ENCODE measurements around the gene ZNF747.

Gene ZNF747

DNA sequence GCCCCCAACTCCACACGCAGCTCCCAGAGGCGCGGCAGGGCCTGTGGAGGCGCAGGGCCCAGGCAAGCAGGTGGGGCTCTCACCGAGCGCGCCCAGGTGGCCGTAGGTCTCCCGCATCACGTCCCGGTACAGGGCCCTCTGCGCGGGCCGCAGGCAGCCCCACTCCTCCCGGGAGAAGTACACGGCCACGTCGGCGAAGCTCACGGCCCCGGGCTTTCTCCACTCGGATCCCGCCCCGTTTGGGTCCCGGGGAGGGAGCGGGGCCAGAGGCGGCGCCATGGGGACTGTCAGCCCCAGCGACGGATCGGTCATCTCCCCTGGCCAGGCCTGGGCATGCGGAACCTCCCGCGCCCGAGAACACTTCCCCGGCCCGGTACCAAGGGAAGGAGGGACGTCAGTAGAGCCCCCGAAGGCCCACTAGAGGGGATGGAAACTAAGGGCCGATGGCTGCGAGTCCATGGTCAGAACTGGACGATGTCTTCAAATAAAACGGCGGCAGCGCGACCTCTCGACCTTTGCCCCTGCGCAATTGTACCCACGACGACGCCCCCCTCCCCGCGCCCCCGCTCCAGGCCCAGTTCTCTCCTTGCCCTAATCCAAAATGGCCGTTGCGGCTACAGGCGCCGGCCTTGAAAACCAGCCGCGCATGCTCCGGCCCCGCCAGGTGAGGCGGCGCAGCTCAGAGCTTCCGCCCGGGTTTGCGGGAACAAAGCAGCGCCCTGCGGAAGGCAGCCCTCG, at the start of gene ZNF747:
Gene ZNF747, minus strand, starts transcription at position 491 of the 738 bp plus-strand sequence. Its CDS starts 179 bp downstream, at position 312.
- DNase-seq (ENCODE audit: low spot score), result peak; percentile 94

DNA sequence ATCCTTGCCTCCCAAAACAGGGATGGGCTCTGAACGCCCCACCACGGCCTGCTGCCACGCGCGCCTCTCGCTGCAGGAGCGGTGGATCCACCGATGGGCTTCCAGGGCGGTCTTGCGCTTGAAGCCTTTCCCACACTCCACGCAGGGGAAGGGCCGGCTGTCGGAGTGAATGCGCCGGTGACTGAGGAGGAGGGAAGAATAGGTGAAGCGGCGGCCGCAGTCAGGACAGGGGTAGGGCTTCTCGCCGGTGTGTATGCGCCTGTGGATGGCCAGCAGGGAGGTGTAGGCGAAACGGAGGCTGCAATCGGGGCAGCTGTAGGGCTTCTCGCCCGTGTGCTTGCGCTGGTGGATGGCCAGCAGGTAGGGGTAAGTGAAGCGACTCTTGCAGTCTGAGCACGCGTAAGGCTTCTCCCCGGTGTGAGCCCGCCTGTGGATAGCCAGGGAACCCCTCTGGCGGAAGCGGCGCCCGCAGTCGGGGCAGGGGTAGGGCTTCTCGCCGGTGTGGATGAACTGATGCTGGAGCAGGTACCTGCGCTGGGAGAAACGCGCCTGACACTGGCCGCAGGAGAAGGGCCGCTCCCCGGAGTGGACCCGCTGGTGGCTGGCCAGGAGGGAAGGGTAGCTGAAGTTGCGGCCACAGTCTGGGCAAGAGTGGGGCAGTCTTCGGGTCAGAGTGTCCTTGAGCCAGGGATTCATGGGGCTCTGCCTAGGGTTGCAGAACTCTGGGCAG, 48.1 kb upstream of the ZNF747 start:
- DNase-seq (ENCODE audit: low spot score), result no peak

DNA sequence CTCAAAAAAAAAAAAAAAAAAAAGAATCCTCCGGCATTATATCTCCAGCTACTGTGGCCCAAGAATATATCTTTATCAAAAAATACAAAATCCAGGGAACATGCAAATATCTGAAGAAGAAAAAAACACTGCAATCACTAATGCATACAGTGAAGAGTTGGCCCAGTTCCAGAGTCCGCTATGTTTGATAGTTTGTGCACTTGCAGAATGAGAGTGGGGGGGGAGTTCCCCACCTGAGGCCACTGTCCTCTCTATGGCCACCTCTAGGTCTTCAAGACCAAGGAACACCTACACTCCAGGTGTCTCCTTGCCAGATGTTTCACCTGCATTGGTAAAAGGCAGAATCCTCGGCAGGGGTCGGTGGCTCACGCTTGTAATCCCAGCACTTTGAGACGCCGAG, 46.8 kb upstream of the ZNF747 start:
- no peak for DNase-seq (ENCODE audit: low spot score)

GRCh38 chr16:30574678-30575077, 40.0 kb upstream of the ZNF747 start:
- DNase-seq (ENCODE audit: low spot score), result no peak

DNA sequence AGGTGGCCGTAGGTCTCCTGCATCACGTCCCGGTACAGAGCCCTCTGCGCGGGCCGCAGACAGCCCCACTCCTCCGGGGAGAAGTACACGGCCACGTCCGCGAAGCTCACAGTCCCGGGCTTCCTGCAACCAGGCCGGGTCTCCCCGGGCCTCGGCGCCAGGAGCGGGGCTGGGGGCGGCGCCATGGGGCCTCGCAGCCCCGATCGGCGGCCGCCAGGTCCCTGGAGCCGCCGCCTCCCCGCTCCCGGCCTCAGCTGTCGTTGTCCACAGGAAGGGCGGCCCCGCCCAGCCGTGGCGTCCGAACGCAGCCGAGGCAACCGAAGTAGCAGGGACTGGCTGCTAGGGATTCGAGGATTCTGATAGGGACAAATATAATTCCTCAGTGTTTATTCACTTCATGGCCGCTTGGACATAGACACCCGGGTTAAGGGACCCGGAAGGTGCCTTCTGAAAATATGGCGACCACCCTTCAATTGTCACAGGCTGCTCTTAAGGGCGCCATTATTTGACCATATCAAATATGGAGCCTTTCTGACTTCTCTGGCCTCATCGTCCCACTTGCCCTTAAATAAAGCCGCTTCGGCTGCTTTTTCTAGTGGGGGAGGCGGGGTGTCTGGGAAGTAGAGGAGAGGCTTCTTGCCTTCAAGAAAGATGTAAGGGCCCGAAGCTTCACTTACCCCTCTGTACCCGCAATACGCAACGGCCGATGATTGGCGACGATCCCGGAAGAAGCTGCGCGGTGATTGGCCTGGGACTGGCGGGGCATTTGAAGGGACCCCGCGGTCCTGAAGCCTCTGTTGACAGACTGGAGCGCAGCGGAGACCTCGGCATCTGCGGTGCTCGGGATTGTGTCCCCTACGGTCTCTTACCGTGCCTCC, 37.0 kb upstream of the ZNF747 start, which contains the start of gene ZNF688:
Gene ZNF688, minus strand, starts transcription at position 270 of the 878 bp plus-strand sequence. Its CDS starts 85 bp downstream, at position 185.
- DNase-seq (ENCODE audit: low spot score), result peak; percentile 99

DNA sequence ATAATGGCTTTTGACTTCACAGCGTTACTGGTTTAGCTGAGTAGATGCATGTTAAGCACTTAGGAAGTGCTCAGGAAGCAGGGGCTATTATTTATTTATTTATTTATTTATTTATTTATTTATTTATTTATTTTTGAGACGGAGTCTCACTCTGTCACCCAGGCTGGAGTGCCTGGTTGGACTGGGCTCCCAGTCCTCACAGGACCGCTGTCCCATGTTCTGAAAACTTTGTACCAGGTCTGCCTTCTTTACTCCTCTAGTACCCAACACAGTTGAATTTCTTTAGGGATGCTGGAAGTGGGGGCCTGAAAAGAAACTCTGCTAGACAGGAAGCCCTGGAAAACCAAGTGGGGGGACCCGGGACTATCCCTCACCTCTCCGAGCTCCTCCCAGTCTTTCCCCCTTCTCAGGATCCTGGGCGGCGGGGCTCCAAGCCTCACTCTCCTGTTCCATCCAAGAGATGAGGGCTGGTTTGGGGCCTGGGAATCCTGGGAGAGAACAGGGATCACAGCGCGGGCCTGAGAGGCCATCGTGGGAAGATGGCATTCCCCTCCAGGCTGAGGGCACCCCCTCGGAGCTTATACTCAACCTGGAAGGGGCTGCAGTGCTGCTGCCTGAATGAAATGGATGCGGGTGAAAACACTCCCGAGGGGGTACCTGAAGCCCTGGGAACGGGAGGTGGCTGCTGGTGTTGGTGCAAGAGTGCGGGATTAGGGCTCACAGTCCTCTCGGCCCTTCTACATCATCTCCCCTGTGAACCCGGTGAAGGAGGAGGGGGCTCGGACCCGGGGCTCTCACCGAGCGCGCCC, 36.2 kb upstream of the ZNF747 start:
- no peak for DNase-seq (ENCODE audit: low spot score)

DNA sequence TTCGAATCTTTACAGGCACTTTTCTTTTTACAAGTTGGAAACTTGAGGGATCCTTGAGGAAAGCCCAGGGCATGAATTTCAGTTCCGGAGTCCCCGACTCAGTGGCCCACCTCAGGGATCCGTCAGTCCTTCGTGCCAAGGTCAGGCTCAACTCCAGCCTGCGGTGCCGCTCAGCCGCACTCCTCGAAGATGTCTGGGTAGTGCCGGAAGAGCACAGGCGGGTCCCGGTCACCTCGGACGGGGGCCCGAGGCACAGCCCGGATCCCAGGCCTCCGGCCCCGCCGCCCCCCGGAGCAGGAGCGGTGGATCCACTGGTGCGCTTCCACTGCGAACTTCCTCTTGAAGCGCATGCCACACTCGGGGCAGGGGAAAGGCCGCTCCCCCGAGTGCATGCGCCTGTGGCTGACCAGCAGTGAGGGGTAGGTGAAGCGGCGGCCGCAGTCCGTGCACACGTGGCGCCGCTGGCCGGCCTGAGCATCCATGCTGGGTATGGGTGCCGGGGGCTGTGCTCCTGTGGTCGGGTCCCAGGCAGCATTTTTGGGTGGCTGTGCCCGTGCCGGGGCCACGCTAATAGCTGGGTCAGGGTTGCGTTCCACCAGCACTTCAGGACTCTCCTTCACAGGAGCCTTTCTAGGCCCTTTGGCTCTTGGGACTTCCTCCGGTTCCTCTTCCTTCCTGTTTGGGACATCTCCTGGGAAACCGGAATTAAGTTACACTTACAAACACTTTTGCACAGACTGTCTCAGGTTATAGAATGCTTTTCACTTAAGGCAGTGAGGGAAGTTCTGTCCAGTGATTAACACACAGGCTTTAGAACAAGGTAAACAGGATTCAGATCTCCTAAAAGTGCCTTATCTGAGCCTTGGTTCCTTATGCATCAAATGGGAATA, 35.3 kb upstream of the ZNF747 start:
- no peak for DNase-seq (ENCODE audit: low spot score)

- no peak for DNase-seq (ENCODE audit: low spot score)
Observed at GRCh38 chr16:30569281-30569680, 34.6 kb upstream of the ZNF747 start.

GRCh38 chr16:30567991-30568638, 33.5 kb upstream of the ZNF747 start:
- DNase-seq (ENCODE audit: low spot score), result no peak

DNA sequence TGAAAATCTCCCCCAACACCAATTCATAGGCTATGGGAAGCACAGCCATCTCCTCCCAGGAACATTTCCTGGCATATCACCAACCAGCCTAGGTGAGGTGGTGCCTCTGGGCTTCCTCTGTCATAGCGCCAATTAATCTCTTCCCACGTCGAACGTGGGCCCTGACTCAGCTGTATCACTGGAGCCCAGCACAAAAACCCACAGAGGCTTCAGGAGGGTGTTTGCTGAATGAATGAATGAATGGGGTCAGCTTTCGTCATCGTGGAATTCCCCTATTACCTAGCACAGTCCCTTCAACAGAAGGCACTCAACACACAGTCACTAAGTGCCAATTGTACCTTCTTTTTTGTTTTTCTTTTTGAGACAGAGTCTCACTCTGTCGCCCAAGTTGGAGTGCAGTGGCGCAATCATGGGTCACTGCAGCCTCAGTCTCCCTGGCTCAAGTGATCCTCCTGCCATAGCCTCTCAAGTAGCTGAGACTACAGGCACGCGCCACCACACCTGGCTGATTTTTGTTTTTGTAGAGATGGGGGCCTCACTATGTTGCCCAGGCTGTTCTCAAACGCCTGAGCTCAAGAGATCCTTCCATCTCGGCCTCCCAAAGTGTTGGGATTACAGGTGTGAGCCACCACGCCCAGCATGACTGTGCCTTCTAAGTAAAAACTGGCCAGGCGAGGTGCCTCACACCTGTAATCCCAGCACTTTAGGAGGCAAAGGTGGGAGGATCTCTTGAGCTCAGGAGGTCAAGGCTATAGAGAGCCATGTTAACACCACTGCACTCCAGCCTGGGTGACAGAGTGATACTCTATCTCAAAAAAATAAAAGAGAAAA, 32.7 kb upstream of the ZNF747 start:
- peak; percentile 69 for DNase-seq (ENCODE audit: low spot score)

- DNase-seq (ENCODE audit: low spot score), result no peak
Observed at GRCh38 chr16:30566531-30566930, 31.9 kb upstream of the ZNF747 start.

- DNase-seq (ENCODE audit: low spot score), result no peak
Observed at GRCh38 chr16:30565984-30566383, 31.3 kb upstream of the ZNF747 start.

GRCh38 chr16:30565526-30565925, 30.9 kb upstream of the ZNF747 start:
- DNase-seq (ENCODE audit: low spot score), result no peak

DNA sequence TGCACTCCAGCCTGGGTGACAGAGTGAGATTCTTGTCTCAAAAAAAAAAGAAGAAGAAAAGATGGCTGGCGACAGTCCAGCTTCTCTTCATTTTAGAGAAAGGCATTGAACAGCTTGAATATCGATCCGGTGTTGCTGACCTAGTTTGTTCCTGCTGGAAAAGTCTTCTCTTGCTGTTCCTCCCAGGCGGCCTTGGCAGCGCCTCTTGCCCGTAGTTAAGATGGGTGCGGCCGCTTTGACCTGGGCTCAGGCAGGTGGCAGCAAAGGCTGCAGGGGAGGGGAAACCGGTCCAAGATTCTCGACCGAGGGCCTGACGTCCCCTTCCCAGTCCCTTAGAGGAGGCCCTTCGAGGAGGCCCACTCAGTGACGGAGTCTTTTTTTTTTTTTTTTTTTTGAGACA, 27.4 kb upstream of the ZNF747 start:
- DNase-seq (ENCODE audit: low spot score), result no peak

- DNase-seq (ENCODE audit: low spot score), result no peak
Observed at GRCh38 chr16:30561089-30561816, 26.6 kb upstream of the ZNF747 start.

DNA sequence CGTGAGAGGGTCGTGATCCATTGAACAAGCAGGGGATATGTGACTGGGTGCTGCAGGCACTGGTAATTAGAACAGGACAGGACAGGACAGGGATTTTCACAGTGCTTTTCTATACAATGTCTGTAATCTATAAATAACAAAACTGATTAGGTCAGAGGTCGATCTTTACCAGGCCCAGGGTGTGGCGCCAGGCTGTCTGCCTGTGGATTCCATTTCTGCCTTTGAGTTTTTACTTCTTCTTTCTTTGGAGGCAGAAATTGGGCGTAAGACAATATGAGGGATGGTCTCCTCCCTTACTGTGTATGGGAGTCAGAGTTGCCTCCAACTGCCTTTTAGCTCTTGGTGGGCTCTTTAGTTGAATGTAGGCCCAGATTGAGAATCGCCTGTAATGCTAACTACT, 25.0 kb upstream of the ZNF747 start:
- no peak for DNase-seq (ENCODE audit: low spot score)

GRCh38 chr16:30558789-30559377, 24.2 kb upstream of the ZNF747 start:
- DNase-seq (ENCODE audit: low spot score), result no peak

Measured in putamen (tissue), 1 donor.